DND-41 (cell line): ENCODE measurements around the gene THSD7B.

Source experiments
- ATAC-seq: fragments of 200-7000 bp; cut with Tn5 transposase; 3 replicates; pipeline ENCODE4 v1.9.1; 2021; ENCODE audit warnings: low read depth; ENCODE audit not compliant: insufficient read depth
- DNase-seq: peaks from one replicate; pipeline ENCODE4 v3.0.0-alpha.2; 2020
- H2AFZ ChIP-seq: 2 replicates; pipeline ENCODE4 v1.6.0; 2012; ENCODE audit warnings: low read depth, low read length
- H3K27ac ChIP-seq: 2 replicates; pipeline ENCODE4 v1.5.1; 2012; ENCODE audit warnings: low read length, inconsistent platforms
- H3K27me3 ChIP-seq: fragments of 200-600 bp; sonication (generic); 2 replicates; pipeline ENCODE4 v1.6.0; 2012; ENCODE audit warnings: low read length, mild to moderate bottlenecking, inconsistent platforms; ENCODE audit not compliant: insufficient read depth, poor library complexity
- H3K36me3 ChIP-seq: 2 replicates; pipeline ENCODE4 v1.5.1; 2012; ENCODE audit warnings: low read length, inconsistent platforms; ENCODE audit not compliant: insufficient read depth
- H3K4me1 ChIP-seq: 2 replicates; pipeline ENCODE4 v1.5.1; 2012; ENCODE audit warnings: mild to moderate bottlenecking, low read length; ENCODE audit not compliant: insufficient read depth
- H3K4me2 ChIP-seq: 2 replicates; pipeline ENCODE4 v1.6.0; 2012; ENCODE audit warnings: mild to moderate bottlenecking, moderate library complexity, low read length, inconsistent platforms; ENCODE audit not compliant: insufficient read depth
- H3K4me3 ChIP-seq, 2 experiments: fragments of 200-600 bp in 1 of 2; shearing (Covaris generic) in 1 of 2; 2 replicates each; pipeline ENCODE4 v1.5.1; 2012 to 2016; ENCODE audit warnings: inconsistent platforms in 2 of 2, low read length in 2 of 2, mild to moderate bottlenecking in 2 of 2, low read depth in 1 of 2, moderate library complexity in 1 of 2
- H3K79me2 ChIP-seq: 2 replicates; pipeline ENCODE4 v1.6.0; 2012; ENCODE audit warnings: low read length, inconsistent platforms; ENCODE audit not compliant: insufficient read depth
- H3K9ac ChIP-seq: 2 replicates; pipeline ENCODE4 v1.6.0; 2012; ENCODE audit warnings: low read depth, mild to moderate bottlenecking, inconsistent platforms, low read length, moderate library complexity
- H3K9me3 ChIP-seq: 2 replicates; pipeline ENCODE4 v1.5.1; 2012; ENCODE audit warnings: low read length, moderate library complexity, mild to moderate bottlenecking, inconsistent platforms; ENCODE audit not compliant: insufficient read depth, severe bottlenecking
- H4K20me1 ChIP-seq: 2 replicates; pipeline ENCODE4 v1.6.0; 2012; ENCODE audit warnings: low read length; ENCODE audit not compliant: insufficient read depth
- CTCF ChIP-seq: IDR thresholded peaks from 2 replicates; pipeline ENCODE4 v1.5.1; 2012; ENCODE audit warnings: borderline replicate concordance, low read length, moderate library complexity, mild to moderate bottlenecking; ENCODE audit not compliant: poor library complexity, severe bottlenecking; ENCODE audit errors: extremely low read depth
- EZH2 ChIP-seq: IDR thresholded peaks from 3 replicates; pipeline ENCODE4 v1.6.1; 2012; ENCODE audit warnings: borderline replicate concordance, low read depth, mild to moderate bottlenecking, moderate library complexity, low read length, inconsistent platforms; ENCODE audit not compliant: severe bottlenecking

The THSD7B gene

GRCh38 chr2:137117385-137117784 is 352.0 kb downstream of the THSD7B start:
- DNase-seq, result no peak
- no peak overlapping the region for H3K27ac ChIP-seq
- H4K20me1 ChIP-seq, result no peaks in the 10 kb centered on the region
- no peak for ATAC-seq
- H3K4me3 ChIP-seq, result no peak overlapping the region
- no peak overlapping the region for H3K9ac ChIP-seq
- no peak overlapping the region for H2AFZ ChIP-seq
- TF ChIP-seq CTCF (no peak), EZH2 (no peak)
- H3K4me1 ChIP-seq, result no peaks in the 10 kb centered on the region
- H3K36me3 ChIP-seq, result no peaks in the 10 kb centered on the region
- H3K79me2 ChIP-seq, result no peaks in the 10 kb centered on the region
- no peaks in the 10 kb centered on the region for H3K9me3 ChIP-seq
- H3K27me3 ChIP-seq, result peaks cover 3% of the 10 kb centered on the region
- H3K4me2 ChIP-seq, result no peak overlapping the region

- TF ChIP-seq CTCF, result no peak
- TF ChIP-seq EZH2, result no peak
- Histone ChIP-seq H3K27me3 (peaks cover 3% of the 10 kb centered on the region), H4K20me1 (no peaks in the 10 kb centered on the region), H3K79me2 (no peaks in the 10 kb centered on the region), H3K4me2 (no peak overlapping the region), H3K9ac (no peak overlapping the region), H3K27ac (no peak overlapping the region), H3K4me3 (no peak overlapping the region), H3K9me3 (no peaks in the 10 kb centered on the region), H3K4me1 (no peaks in the 10 kb centered on the region), H3K36me3 (no peaks in the 10 kb centered on the region), H2AFZ (no peak overlapping the region)
- DNase-seq (no peak), ATAC-seq (no peak)
Measured at GRCh38 chr2:137118140-137118539, 352.8 kb downstream of the THSD7B start.

GRCh38 chr2:137123226-137123625 is 357.9 kb downstream of the THSD7B start:
- no peak for DNase-seq

More at GRCh38 chr2:137123226-137123625, 357.9 kb downstream of the THSD7B start:
- TF ChIP-seq CTCF, result no peak
- no peak for TF ChIP-seq EZH2
- no peak overlapping the region for H3K27ac ChIP-seq
- no peaks in the 10 kb centered on the region for H3K9me3 ChIP-seq
- H3K27me3 ChIP-seq, result peaks cover 3% of the 10 kb centered on the region
- H3K4me1 ChIP-seq, result no peaks in the 10 kb centered on the region
- no peak overlapping the region for H3K9ac ChIP-seq
- no peak for ATAC-seq
- H3K79me2 ChIP-seq, result no peaks in the 10 kb centered on the region
- no peaks in the 10 kb centered on the region for H3K36me3 ChIP-seq
- H2AFZ ChIP-seq, result no peak overlapping the region
- no peaks in the 10 kb centered on the region for H4K20me1 ChIP-seq
- H3K4me3 ChIP-seq, result no peak overlapping the region
- H3K4me2 ChIP-seq, result no peak overlapping the region
